ENCODE results near the gene CENPI.
A peak's percentile ranks its signal among the peaks of the same experiment; 100 is the strongest.
"Not testable (repeated sequence)": the region's sequence is repeated elsewhere in the genome, so short reads cannot be mapped to it uniquely, and the experiment has no call there.

The CENPI gene

GRCh38 chrX:101097546-101098453 is at the start of gene CENPI:
TSS of gene CENPI (plus strand) at chrX:101098204. CDS start at chrX:101101071, 2,867 bp downstream.
- DNase-seq (ENCODE audit: low spot score) = peak; percentile 88

- no peak for DNase-seq (ENCODE audit: low spot score)
These were observed 46.9 kb upstream of the CENPI start for GRCh38 chrX:101051153-101051548.

DNA sequence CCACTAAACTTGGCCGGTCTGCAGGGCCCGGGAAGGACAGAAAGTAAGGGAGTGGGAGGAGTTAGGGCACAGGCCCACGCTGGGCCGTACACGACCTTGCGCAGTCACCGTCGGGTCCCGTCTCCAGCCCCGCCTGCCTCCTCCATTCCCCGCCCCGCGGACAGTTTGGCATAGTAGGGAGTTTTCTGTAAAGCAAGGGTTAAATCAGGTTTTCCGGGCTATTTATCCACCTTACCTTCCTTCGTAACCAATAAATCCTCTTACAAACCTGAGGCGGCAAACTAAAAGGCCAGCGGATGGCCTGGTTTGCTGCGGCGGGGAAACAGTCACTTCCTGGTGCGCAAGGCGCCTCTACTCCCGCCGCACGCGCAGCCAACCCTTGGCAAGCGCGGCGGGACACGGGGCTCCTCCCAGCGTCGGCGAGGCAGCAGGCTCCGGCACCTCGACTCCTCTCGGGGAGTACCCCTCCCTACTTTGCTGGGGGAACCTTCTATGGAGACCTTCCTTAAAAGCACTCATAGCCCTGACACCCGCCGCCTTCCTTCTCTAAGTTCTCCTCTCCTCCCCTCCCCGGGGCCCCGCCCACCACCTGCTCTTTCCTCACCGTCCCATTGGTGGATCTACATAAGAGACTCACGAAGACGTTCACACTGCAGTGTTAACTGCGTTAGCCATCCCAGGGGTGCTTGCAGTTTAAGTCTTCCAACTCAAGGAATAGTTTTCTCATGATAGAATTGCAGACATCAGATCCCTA is 46.3 kb upstream of the CENPI start, which contains the start of gene TRMT2B:
Gene TRMT2B, minus strand, starts transcription at position 563 of the 754 bp plus-strand sequence. CDS start 9,822 bp downstream, outside the sequence.
- peak; percentile 63 for DNase-seq (ENCODE audit: low spot score)

- not testable (repeated sequence) for DNase-seq (ENCODE audit: low spot score)
These were observed 41.5 kb upstream of the CENPI start for GRCh38 chrX:101056551-101056950.

GRCh38 chrX:101057093-101057714 is 40.8 kb upstream of the CENPI start:
- DNase-seq (ENCODE audit: low spot score) = peak; percentile 34

DNA sequence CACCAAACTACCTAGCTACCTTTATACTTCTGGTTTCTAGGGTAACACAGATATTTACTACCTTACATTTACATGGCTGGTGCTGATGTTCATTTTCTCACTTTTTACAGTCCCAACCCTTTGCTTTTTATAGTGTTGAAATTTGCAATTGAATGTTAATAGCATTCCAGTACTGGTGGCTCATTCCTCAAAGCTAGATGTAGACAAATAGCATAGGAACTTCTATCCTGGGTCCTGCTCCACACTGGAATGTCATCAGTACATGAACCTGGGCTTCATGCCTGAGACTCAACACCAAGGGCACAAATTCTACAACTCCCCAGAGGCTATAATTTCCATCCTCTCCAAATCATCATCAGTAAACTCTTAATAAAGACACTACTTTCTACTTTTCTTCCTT is 35.8 kb upstream of the CENPI start:
- DNase-seq (ENCODE audit: low spot score) = no peak

DNA sequence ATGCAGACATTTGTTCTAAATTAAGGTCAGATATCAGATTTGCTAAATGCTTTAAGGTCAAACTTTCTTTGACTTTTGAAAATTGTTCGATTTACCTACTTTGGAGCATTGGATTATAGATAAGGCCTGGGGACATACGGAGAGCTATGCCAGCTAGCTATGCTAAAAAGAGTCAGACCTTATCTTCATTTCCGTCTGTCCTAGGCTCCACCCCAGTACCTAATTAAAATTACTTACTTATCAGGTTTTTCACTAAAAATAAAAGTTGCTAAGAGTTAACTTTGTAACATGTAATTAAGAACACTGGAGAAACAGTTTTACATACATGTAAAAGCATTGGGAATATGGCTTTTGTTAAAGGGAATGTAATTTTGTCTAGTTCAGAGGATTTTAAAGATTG is 26.4 kb upstream of the CENPI start:
- DNase-seq (ENCODE audit: low spot score) = no peak

DNA sequence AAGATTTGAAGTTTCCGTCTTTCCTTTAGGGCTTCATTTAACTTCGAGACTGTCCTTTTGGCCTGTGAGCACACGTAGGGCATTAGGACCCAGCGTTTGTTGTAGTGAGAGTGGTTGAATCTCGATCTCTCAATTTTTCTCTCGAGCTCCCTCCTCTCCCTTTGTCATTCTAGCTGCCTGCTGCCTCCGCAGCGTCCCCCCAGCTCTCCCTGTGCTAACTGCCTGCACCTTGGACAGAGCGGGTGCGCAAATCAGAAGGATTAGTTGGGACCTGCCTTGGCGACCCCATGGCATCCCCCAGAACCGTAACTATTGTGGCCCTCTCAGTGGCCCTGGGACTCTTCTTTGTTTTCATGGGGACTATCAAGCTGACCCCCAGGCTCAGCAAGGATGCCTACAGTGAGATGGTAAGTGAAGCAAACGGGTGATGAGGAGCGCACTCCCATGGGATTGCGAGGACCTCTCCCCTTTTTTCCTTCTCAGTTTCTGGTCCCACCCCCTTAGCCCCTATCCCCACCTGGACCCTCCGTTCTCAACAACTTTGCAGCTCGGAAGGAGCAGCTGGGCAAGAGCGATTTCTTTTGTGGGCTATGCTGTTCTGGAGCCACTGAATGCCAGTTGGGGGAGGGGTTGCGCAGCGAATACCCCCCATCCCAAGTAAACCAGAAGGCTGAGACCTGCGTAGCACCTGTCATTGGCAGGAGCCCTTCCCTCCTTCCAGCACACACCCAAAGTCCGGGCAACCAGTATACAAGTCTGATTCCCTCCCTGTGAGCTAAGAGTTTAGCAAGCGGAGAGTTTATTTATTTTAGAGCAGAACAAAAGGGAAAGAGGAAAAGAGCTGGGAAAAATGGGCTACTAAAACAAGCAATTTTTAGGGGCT is 19.0 kb upstream of the CENPI start, which contains the start of gene TMEM35A:
Gene TMEM35A, plus strand, starts transcription at position 164 of the 883 bp plus-strand sequence. Its CDS starts 124 bp downstream, at position 288.
- no peak for DNase-seq (ENCODE audit: low spot score)

- no peak for DNase-seq (ENCODE audit: low spot score)
These were observed 18.2 kb upstream of the CENPI start for GRCh38 chrX:101079736-101080270.

- DNase-seq (ENCODE audit: low spot score) = no peak
These were observed 17.5 kb upstream of the CENPI start for GRCh38 chrX:101080326-101081124.

- DNase-seq (ENCODE audit: low spot score) = no peak
These were observed 16.8 kb upstream of the CENPI start for GRCh38 chrX:101081231-101081630.

DNA sequence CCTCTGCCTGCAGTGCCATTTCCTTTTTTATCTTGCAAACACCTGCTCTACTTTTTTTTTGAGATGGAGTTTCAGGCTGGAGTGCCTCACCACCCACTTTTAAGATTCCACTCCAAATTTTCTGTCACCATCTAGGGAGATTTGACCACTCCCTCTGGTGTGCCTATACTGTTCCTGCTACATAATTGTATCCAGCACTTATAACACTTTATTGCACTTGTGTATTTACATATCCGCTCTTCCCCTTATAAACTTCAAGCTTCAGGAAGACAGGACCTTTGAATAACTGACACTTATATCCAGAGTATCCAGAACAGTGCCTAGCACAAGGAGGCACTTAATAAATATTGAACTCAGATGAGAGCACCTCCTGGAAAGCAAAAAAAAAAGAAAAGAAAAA is 6.2 kb upstream of the CENPI start:
- no peak for DNase-seq (ENCODE audit: low spot score)

GRCh38 chrX:101108284-101108683 is 10.3 kb downstream of the CENPI start:
- DNase-seq (ENCODE audit: low spot score) = no peak

DNA sequence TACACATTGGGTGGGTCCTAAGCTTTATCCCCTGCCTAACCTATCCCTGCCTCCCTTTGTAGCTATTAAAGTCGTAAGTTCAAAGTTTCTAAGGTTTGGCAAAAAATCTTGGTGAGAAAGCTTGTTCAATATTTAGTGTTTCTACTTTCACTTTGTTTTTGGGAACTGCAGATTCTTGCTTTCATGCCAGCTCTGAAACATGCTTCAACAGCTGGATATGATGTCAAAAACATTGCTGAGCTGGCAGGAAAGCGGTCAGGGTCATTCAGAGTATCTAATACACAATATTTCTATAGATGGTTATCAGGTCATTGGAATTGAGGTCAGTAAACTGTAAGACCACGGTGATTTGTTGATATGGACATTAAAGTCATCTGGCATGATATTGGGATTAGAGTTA is 19.7 kb downstream of the CENPI start:
- DNase-seq (ENCODE audit: low spot score) = no peak

DNA sequence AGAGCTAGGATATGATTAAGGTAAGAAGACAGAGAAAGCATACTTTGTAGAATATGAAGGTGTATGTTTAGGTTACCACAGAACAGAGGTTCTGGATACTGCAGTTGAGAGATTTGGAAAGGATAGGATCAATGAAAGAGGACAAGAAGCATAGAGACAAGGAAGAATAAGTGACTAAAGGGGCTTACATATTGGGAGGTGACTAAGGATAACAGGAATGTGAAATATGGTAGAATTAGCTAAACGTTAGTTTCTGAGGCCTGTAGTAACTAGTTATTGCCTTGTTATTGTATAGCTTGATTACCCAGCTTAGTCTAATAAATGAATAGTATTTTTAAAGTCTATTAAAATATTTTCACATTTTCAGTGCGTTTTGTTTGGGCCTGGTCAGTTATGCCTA is 38.2 kb downstream of the CENPI start:
- no peak for DNase-seq (ENCODE audit: low spot score)

Data from COLO829 (cell line).